Caco-2 (cell line): ENCODE data around the gene LMBR1. TPM values are rescaled to one million over a fixed set of nuclear protein-coding genes. Genes with fewer than 3 reads are reported as not detected.

ENCODE experiments used
- Bru-seq: library from RNA; stranded (reverse); fragments of 400-500 nt; gene quantifications from one replicate; lab custom pipeline; 2021; lab: Mats Ljungman, UMichigan
- BruChase-seq, 2 experiments: library from RNA; stranded (reverse); fragments of 400-500 nt; gene quantifications; one replicate each; lab custom pipeline; 2021; lab: Mats Ljungman, UMichigan
- BruUV-seq: library from RNA; stranded (reverse); fragments of 400-500 nt; replicated peaks from 2 replicates; lab custom pipeline; 2021; lab: Mats Ljungman, UMichigan
- CTCF ChIA-PET: fragments of 300-600 bp; sonication (Branson Sonifier 250); formaldehyde crosslinking; loops from one replicate; lab custom pipeline; 2022; ENCODE audit warnings: antibody characterized with exemption; lab: Charles Lee
- POLR2A ChIA-PET: fragments of 300-600 bp; sonication (Branson Sonifier 250); formaldehyde crosslinking; loops from one replicate; lab custom pipeline; 2022; ENCODE audit warnings: antibody characterized with exemption; lab: Charles Lee
- DNase-seq, 2 experiments: peaks; one replicate each; pipeline versions ENCODE4 v3.0.0 to v3.0.0-alpha.2; 2020 to 2022
- H3K27me3 ChIP-seq: replicated peaks from 2 replicates; pipeline ENCODE4 v1.6.0; 2011; ENCODE audit warnings: low read length; ENCODE audit not compliant: control insufficient read depth, insufficient read depth
- H3K36me3 ChIP-seq: 2 replicates; pipeline ENCODE4 v1.5.1; 2011; ENCODE audit warnings: low read length; ENCODE audit not compliant: control insufficient read depth, insufficient read depth
- H3K4me1 ChIP-seq: fragments of 250-450 bp; sonication (Bioruptor Pico); 2 replicates; pipeline ENCODE4 v1.5.1; 2020; ENCODE audit warnings: mild to moderate bottlenecking
- H3K4me3 ChIP-seq: 2 replicates; pipeline ENCODE4 v1.5.1; 2011; ENCODE audit warnings: low read depth, mild to moderate bottlenecking, control low read depth, low read length
- H3K9me3 ChIP-seq: fragments of 250-450 bp; sonication (Bioruptor Pico); 2 replicates; pipeline ENCODE4 v1.5.1; 2020; ENCODE audit warnings: mild to moderate bottlenecking, moderate library complexity
- H3K27ac Mint-ChIP-seq: one replicate; pipeline ENCODE4 v1.8.0; 2022; ENCODE audit warnings: mixed read lengths; ENCODE audit not compliant: unreplicated experiment
- H3K27me3 Mint-ChIP-seq: one replicate; pipeline ENCODE4 v1.8.0; 2022; ENCODE audit warnings: mixed read lengths; ENCODE audit not compliant: insufficient read depth, unreplicated experiment
- H3K36me3 Mint-ChIP-seq: one replicate; pipeline ENCODE4 v1.8.0; 2022; ENCODE audit warnings: mild to moderate bottlenecking, mixed read lengths; ENCODE audit not compliant: insufficient read depth, unreplicated experiment
- H3K4me1 Mint-ChIP-seq: one replicate; pipeline ENCODE4 v1.8.0; 2022; ENCODE audit warnings: low read depth, mixed read lengths; ENCODE audit not compliant: unreplicated experiment
- H3K4me3 Mint-ChIP-seq: one replicate; pipeline ENCODE4 v1.8.0; 2022; ENCODE audit warnings: mild to moderate bottlenecking, moderate library complexity, mixed read lengths; ENCODE audit not compliant: unreplicated experiment
- H3K9me3 Mint-ChIP-seq: one replicate; pipeline ENCODE4 v1.8.0; 2022; ENCODE audit warnings: mixed read lengths; ENCODE audit not compliant: unreplicated experiment
- CTCF ChIP-seq, 2 experiments: fragments of 200-600 bp in 1 of 2; IDR thresholded peaks; 1 replicate in 1 of 2; 2 replicates in 1 of 2; pipeline versions ENCODE4 v1.5.1 to v1.8.0; 2011 to 2022; ENCODE audit warnings: antibody characterized with exemption in 1 of 2, control low read depth in 1 of 2, inconsistent platforms in 1 of 2, low read depth in 1 of 2, low read length in 1 of 2, mild to moderate bottlenecking in 1 of 2, moderate library complexity in 1 of 2; ENCODE audit not compliant: insufficient read depth in 1 of 2, severe bottlenecking in 1 of 2, unreplicated experiment in 1 of 2
- intact Hi-C: fragments of 100-400 bp; cut with micrococcal nuclease; formaldehyde crosslinking; loops from one replicate; pipeline ENCODE4 v1.10.0; 2022; ENCODE audit not compliant: unreplicated experiment
- long read RNA-seq: library from polyadenylated mRNA; stranded (forward); transcript quantifications from one replicate; pipeline ENCODE4 v2.0.0, GENCODE V29; 2022
- total RNA-seq: library from RNA; stranded (reverse); gene quantifications from 2 replicates; pipeline ENCODE4 v1.2.3, GENCODE V29; 2022

The LMBR1 gene
- total RNA-seq (77.9 and 90.8 TPM in 2 replicates), Bru-seq, nascent RNA (percentile 90 among the genes with signal in this experiment), BruChase-seq, experiment 1, labeled RNA remaining after a 2-hour chase (percentile 86 among the genes with signal in this experiment), BruChase-seq, experiment 2, labeled RNA remaining after a 6-hour chase (percentile 84 among the genes with signal in this experiment)
- long read RNA-seq, full-length matches to known transcripts, result 70 of 106 reads
- long read RNA-seq, partial matches to known transcripts, result 6 of 106 reads
- long read RNA-seq, other reads (novel, unspliced or antisense), result 30 of 106 reads

GRCh38 chr7:156892821-156893706 is at the start of gene LMBR1:
LMBR1 (minus strand) TSS chr7:156893183; CDS start chr7:156892993, 190 bp downstream.
- peak; percentile 95 for DNase-seq
- Mint-ChIP-seq H3K27ac (peak within 1 kb of the TSS; percentile 90), H3K9me3 (no peaks in the 10 kb centered on the region), H3K36me3 (peaks cover 19% of the 10 kb centered on the region), H3K27me3 (no peaks in the 10 kb centered on the region), H3K4me3 (peak within 1 kb of the TSS; percentile 80), H3K4me1 (peaks cover 20% of the 10 kb centered on the region)
- CTCF ChIA-PET, result interaction anchor here (0.6 to 0.7 kb wide), 7 partner anchors 8 to 1177 kb away, joined by 3 read pairs; partner anchors contain the start of gene UBE3C
- peaks cover 8% of the 10 kb centered on the region; the same call in 1 of the 2 replicates for H3K9me3 ChIP-seq
- H3K36me3 ChIP-seq, result no peaks in the 10 kb centered on the region
- no peaks in the 10 kb centered on the region for H3K27me3 ChIP-seq
- peaks cover 3% of the 10 kb centered on the region; the same call in 1 of the 2 replicates for H3K4me1 ChIP-seq
- POLR2A ChIA-PET, result interaction anchor here (0.6 to 0.7 kb wide), 3 partner anchors 111 to 278 kb away, joined by 3 to 6 read pairs (median 3); no protein-coding TSS in a partner anchor
- TF ChIP-seq CTCF (IDR thresholded peaks at IDR 0.05; ENCODE audit: insufficient read depth in 1 of 2, low read depth in 1 of 2, low read length in 1 of 2, severe bottlenecking in 1 of 2, unreplicated experiment in 1 of 2), result peak; percentile 46 to 59
- intact Hi-C loops, result loop anchor here (2.0 kb wide), 1 partner anchor 246 kb away; the partner anchor contains the start of gene UBE3C
- BruUV-seq, result no TSS peak
- H3K4me3 ChIP-seq, result peak within 1 kb of the TSS; percentile 69

GRCh38 chr7:156942708-156943090 is 49.7 kb upstream of the LMBR1 start:
- no TSS peak for BruUV-seq
- Histone ChIP-seq H3K27me3 (no peaks in the 10 kb centered on the region), H3K4me1 (no peaks in the 10 kb centered on the region), H3K4me3 (no peak overlapping the region), H3K9me3 (peaks cover 5% of the 10 kb centered on the region), H3K36me3 (no peaks in the 10 kb centered on the region)
- Mint-ChIP-seq H3K36me3 (peaks cover 11% of the 10 kb centered on the region), H3K4me3 (no peak overlapping the region), H3K27me3 (peaks cover 8% of the 10 kb centered on the region), H3K27ac (no peak overlapping the region), H3K9me3 (no peaks in the 10 kb centered on the region), H3K4me1 (peaks cover 6% of the 10 kb centered on the region)
- TF ChIP-seq CTCF (IDR thresholded peaks at IDR 0.05; ENCODE audit: insufficient read depth in 1 of 2, low read depth in 1 of 2, low read length in 1 of 2, severe bottlenecking in 1 of 2, unreplicated experiment in 1 of 2), result no peak
- no peak for DNase-seq
- intact Hi-C loops, result no loop called here
- CTCF ChIA-PET, result no interaction called here
- POLR2A ChIA-PET, result no interaction called here
